ENCODE results near the gene NARS2.
A peak's percentile ranks its signal among the peaks of the same experiment; 100 is the strongest.
"Not testable (repeated sequence)": the region's sequence is repeated elsewhere in the genome, so short reads cannot be mapped to it uniquely, and the experiment has no call there.

The NARS2 gene

DNA sequence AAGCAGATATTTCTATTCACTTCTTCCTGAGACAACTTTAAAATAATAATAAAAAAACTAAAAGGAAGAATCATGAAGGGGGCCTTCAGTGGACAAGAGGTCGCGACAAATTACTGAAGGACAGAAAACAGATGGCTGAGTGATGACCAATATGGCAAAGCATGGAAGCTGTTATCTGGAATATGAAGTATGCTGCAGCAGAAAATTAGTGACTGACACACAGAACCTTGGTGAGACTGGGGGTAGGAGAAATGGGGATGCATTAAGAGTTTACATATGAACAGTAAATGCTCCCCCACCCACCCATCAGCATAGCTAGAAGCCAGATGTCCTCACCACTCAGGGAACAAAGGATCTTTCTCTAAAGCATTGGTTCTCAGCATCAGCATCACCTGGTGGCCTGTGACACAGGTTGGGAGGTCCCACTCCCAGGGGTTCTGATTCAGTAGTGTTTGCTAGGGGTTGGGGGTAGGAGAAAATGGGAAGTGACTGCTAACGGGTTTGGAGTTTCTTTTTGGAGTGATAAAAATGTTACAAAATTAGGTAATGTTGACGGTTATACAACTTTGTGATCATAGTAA is 59.7 kb downstream of the NARS2 start:
- no peak for DNase-seq

DNA sequence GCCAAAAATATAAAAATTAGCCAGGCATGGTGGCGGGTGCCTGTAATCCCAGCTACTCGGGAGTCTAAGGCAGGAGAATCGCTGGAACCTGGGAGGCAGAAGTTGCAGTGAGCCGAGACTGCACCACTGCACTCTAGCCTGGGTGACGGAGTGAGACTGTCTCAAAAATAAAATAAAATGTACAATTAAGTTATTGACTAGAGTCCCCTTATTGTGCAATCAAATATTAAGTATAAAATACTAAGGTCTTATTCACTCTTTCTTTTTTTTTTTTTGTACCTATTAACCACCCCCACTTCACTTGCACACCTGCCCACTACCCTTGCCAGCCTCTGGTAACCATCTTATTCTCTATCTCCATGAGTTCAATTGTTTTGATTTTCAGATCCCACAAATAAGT is 61.6 kb downstream of the NARS2 start:
- not testable (repeated sequence) for DNase-seq

More for the DNA sequence above, 59.7 kb downstream of the NARS2 start:
- no peak for TF ChIP-seq GATA1 (IDR thresholded peaks at IDR 0.05; ENCODE audit: low read depth, low read length)
- no peak for TF ChIP-seq POLR2A (IDR thresholded peaks at IDR 0.05; ENCODE audit: low read length)

- TF ChIP-seq POLR2A (IDR thresholded peaks at IDR 0.05; ENCODE audit: low read length), result no peak
- no peak for TF ChIP-seq GATA1 (IDR thresholded peaks at IDR 0.05; ENCODE audit: low read depth, low read length)
- DNase-seq, result no peak
These were observed 64.1 kb downstream of the NARS2 start for GRCh38 chr11:78510597-78510996.

DNA sequence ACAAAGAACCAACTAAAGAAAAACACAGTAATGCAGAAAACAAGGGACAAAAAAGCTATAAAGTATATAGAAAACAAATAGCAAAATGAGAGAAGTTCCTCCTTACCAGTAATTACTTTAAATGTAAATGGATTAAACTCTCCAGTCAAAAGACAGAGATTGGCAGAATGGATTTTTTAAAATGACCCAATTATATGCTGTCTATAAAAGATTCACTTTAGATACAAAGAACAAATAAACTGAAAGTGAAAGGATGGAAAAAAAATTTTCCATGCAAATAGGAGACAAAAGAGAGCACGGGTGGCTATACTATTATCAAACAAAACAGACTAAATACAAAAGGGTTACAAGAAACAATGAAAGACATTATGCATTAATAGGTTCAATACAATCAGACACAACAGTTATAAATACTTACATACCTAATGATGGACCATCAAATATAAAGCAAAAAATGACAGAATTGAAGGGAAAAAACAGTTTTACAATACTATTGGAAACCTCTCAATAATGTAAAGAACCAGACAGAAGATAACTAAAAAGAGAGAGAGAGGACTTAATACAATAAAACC is 64.6 kb downstream of the NARS2 start:
- no peak for TF ChIP-seq GATA1 (IDR thresholded peaks at IDR 0.05; ENCODE audit: low read depth, low read length)
- TF ChIP-seq POLR2A (IDR thresholded peaks at IDR 0.05; ENCODE audit: low read length), result no peak

GRCh38 chr11:78504708-78505107 is 70.0 kb downstream of the NARS2 start:
- peak; percentile 11 to 22 for DNase-seq
- no peak for TF ChIP-seq POLR2A (IDR thresholded peaks at IDR 0.05; ENCODE audit: low read length)
- no peak for TF ChIP-seq GATA1 (IDR thresholded peaks at IDR 0.05; ENCODE audit: low read depth, low read length)

More for the DNA sequence above, 64.6 kb downstream of the NARS2 start:
- DNase-seq, result no peak

- DNase-seq, result peak; percentile 45 to 59
- TF ChIP-seq GATA1 (IDR thresholded peaks at IDR 0.05; ENCODE audit: low read depth, low read length) (no peak), POLR2A (IDR thresholded peaks at IDR 0.05; ENCODE audit: low read length) (no peak)
These were observed 70.5 kb downstream of the NARS2 start for GRCh38 chr11:78504181-78504580.

DNA sequence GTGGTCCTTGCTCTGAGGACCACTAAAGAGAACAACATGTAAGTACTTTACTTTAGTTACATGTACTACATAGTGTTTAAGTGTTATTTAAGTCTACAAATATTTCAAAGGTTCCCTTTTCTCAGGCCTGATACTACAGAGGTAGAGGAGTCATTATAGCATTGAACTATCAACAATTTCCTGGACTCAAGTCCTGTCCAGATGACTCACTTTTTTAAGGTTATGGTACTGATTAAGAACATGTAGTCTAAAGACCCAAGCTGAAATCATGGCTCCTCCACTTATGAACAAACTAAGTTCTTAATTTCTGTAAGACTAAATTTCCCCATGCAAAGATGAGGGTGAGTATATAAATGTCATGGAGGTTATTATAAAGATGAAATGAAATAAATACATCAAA is 74.7 kb downstream of the NARS2 start:
- DNase-seq, result peak in 1 of 2 experiments; percentile 2
- no peak for TF ChIP-seq GATA1 (IDR thresholded peaks at IDR 0.05; ENCODE audit: low read depth, low read length)
- TF ChIP-seq POLR2A (IDR thresholded peaks at IDR 0.05; ENCODE audit: low read length), result no peak

DNA sequence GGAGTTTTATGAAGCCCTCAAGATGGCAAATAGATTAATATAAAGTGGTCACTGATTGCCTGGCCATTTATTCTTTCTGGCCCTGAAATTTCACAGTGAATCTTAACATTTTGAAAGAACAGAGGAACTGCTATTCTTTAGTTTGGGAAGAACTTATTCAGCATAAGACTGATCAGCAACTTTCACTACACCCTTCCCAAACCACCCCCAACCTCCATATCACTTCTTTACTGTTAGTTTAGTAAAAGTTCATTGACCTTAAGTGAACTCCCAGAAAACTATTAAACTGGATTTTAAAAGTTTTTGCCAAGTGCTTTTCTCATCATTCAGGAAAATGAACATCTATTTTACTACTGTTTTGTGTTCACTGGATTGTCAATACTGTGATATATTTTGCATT is 77.4 kb downstream of the NARS2 start:
- TF ChIP-seq POLR2A (IDR thresholded peaks at IDR 0.05; ENCODE audit: low read length) (no peak), GATA1 (IDR thresholded peaks at IDR 0.05; ENCODE audit: low read depth, low read length) (no peak)
- DNase-seq, result peak in 1 of 2 experiments; percentile 3

DNA sequence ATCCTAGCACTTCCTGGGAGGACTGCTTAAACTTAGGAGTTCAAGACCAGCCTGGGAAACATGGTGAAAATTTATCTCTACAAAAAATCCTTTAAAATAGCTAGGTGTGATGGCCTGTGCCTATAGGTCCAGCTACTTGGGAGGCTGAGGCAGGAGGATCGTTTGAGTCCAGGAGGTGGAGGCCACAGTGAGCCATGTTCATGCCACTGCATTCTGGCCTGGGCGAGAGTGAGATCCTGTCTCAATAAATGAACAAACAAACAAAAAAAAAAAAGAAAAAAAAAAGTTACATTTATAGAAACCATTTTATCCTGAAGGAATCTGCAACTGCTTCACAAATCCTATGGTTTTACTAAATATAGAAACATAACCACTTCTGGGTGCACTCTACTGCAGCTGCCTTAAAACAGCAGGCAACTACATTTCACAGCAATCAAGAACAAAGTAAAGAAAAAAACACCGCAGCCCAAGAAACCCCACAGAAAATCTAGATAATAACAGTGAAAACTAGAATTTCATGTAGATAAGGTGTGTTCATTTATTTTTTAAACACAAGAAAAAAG is 81.2 kb downstream of the NARS2 start:
- TF ChIP-seq GATA1 (IDR thresholded peaks at IDR 0.05; ENCODE audit: low read depth, low read length) (no peak), POLR2A (IDR thresholded peaks at IDR 0.05; ENCODE audit: low read length) (no peak)
- DNase-seq, result no peak

DNA sequence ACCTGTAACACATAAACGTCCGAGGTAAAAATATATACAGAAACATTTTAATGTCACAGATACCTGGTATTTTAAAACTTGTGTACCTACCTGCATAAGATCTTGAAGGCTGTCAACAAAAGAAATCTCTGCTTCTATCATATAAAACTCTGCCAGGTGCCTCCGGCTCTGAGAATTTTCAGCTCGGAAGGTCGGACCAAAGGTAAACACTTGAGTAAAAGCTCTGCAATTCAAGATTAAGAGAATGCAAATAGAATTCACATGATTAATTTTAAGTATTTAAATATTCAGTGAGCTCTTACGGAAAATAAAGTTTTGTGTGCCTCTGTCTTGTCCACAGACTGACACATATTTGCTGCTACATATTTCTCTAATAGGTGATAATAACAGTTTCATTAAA is 81.7 kb downstream of the NARS2 start:
- TF ChIP-seq POLR2A (IDR thresholded peaks at IDR 0.05; ENCODE audit: low read length) (no peak), GATA1 (IDR thresholded peaks at IDR 0.05; ENCODE audit: low read depth, low read length) (no peak)
- DNase-seq, result no peak

- no peak for DNase-seq
- TF ChIP-seq POLR2A (IDR thresholded peaks at IDR 0.05; ENCODE audit: low read length) (no peak), GATA1 (IDR thresholded peaks at IDR 0.05; ENCODE audit: low read depth, low read length) (no peak)
These were observed 85.5 kb downstream of the NARS2 start for GRCh38 chr11:78489184-78489583.

- TF ChIP-seq POLR2A (IDR thresholded peaks at IDR 0.05; ENCODE audit: low read length) (no peak), GATA1 (IDR thresholded peaks at IDR 0.05; ENCODE audit: low read depth, low read length) (no peak)
- DNase-seq, result no peak
These were observed 96.1 kb downstream of the NARS2 start for GRCh38 chr11:78478536-78478935.

DNA sequence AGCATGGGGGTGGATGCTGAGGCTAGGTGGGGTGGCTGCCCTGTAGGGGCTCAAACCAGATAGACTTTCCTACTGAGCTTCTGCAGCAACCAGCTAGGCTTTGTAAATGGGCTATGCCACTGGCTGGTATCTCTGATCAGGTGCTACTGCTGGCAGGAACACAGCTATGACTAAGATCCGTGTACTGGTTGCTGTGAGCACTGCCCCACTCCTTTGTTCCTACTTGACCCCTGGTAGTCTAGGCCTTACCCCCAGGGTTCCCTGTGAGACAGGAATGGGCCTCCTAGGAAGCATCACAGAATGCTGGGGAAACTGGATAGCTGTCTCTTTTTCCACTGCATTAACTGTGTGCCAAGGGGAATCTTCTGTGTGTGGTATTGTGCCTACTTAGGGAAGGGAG is 98.6 kb downstream of the NARS2 start:
- no peak for DNase-seq

DNA sequence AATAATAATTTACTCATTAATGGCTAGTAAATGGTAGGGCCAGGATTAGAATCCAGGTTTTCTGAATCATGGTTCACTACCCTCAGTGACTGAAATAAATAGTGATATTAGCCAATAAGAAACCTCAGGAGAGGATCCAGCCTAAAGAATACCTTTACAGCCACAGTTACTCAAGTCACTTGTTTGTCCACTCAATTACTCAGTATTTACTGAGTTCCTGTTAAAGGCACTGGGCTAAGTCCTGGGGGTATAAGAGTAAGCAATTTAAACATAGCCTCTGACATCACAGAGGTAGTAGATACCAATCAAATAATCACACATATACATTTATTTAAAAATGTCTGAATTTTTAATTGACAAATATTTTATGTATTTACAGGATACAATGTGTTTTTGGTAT is 100.2 kb downstream of the NARS2 start:
- no peak for TF ChIP-seq POLR2A (IDR thresholded peaks at IDR 0.05; ENCODE audit: low read length)
- TF ChIP-seq GATA1 (IDR thresholded peaks at IDR 0.05; ENCODE audit: low read depth, low read length), result no peak
- no peak for DNase-seq

More for the DNA sequence above, 98.6 kb downstream of the NARS2 start:
- TF ChIP-seq GATA1 (IDR thresholded peaks at IDR 0.05; ENCODE audit: low read depth, low read length) (no peak), POLR2A (IDR thresholded peaks at IDR 0.05; ENCODE audit: low read length) (no peak)

- DNase-seq, result no peak
- TF ChIP-seq GATA1 (IDR thresholded peaks at IDR 0.05; ENCODE audit: low read depth, low read length) (no peak), POLR2A (IDR thresholded peaks at IDR 0.05; ENCODE audit: low read length) (no peak)
These were observed 101.8 kb downstream of the NARS2 start for GRCh38 chr11:78472905-78473304.
